Esophagus muscularis mucosa (tissue), 4 donors: ENCODE data around the gene KTN1.

ENCODE experiments used
- CTCF ChIP-seq, 3 experiments: fragments of 200-600 bp in 2 of 3; fragments of 450-650 bp in 1 of 3; sonication (generic) in 2 of 3; IDR thresholded peaks; one replicate each; pipeline ENCODE4 v1.5.1; 2017 to 2019; ENCODE audit warnings: antibody characterized with exemption in 3 of 3, mild to moderate bottlenecking in 2 of 3, moderate library complexity in 1 of 3
- EP300 ChIP-seq: sonication (generic); formaldehyde crosslinking; IDR thresholded peaks from one replicate; pipeline ENCODE4 v1.6.1; 2017; ENCODE audit warnings: antibody characterized with exemption
- POLR2A ChIP-seq: fragments of 450-650 bp; IDR thresholded peaks from one replicate; pipeline ENCODE4 v1.6.1; 2017; ENCODE audit warnings: antibody characterized with exemption, moderate library complexity, mild to moderate bottlenecking, low read depth
- POLR2AphosphoS5 ChIP-seq, 2 donors: sonication (generic); formaldehyde crosslinking; IDR thresholded peaks; one replicate each; pipeline ENCODE4 v1.6.1; 2017; ENCODE audit warnings: antibody characterized with exemption in 2 of 2

DNA sequence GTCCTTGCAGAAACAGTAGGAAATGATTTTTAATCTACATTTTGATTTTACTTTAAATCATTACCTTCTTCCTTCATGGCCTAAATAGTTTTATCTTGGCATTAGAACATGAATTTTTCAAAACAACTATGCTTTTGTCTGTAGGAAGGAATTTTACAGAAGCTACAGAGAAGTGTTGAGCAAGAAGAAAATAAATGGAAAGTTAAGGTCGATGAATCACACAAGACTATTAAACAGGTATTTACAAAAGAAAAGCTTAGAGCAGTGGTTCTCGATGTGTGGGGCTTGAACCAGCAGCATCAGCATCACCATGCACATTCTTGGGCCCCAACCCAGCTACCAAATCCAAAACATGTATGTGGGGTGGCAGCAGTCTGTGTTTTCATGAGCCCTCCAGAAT lies 91.6 kb downstream of the KTN1 start:
- TF ChIP-seq CTCF (IDR thresholded peaks at IDR 0.05) (no peak), EP300 (no peak), POLR2A (no peak), POLR2AphosphoS5 (IDR thresholded peaks at IDR 0.05) (no peak)
